Hematopoietic multipotent progenitor cell treated with erythropoietin and hydrocortisone succinate and interleukin-3 and kit ligand, for 4 days (in vitro differentiated cells): ENCODE results near the gene DNM1L.
"Not testable (repeated sequence)": the region's sequence is repeated elsewhere in the genome, so short reads cannot be mapped to it uniquely, and the experiment has no call there.

ENCODE experiments used
- DNase-seq: peaks from one replicate; pipeline ENCODE4 v3.0.0-alpha.2; 2015

The DNM1L gene

GRCh38 chr12:32698285-32698684, 19.2 kb downstream of the DNM1L start:
- no peak for DNase-seq

GRCh38 chr12:32699437-32699836, 20.3 kb downstream of the DNM1L start:
- not testable (repeated sequence) for DNase-seq

- peak; percentile 20 for DNase-seq
Measured at GRCh38 chr12:32702473-32702872, 23.4 kb downstream of the DNM1L start.

GRCh38 chr12:32702946-32703345, 23.8 kb downstream of the DNM1L start:
- DNase-seq: peak; percentile 38

- DNase-seq: no peak
Measured at GRCh38 chr12:32705783-32706182, 26.7 kb downstream of the DNM1L start.

- DNase-seq: peak; percentile 7
Measured at GRCh38 chr12:32706335-32707024, 27.4 kb downstream of the DNM1L start.

GRCh38 chr12:32708926-32709325, 29.8 kb downstream of the DNM1L start:
- no peak for DNase-seq

GRCh38 chr12:32714772-32715171, 35.7 kb downstream of the DNM1L start:
- DNase-seq: no peak

GRCh38 chr12:32718926-32719325, 39.8 kb downstream of the DNM1L start:
- no peak for DNase-seq

- not testable (repeated sequence) for DNase-seq
Measured at GRCh38 chr12:32725308-32725707, 46.2 kb downstream of the DNM1L start.

GRCh38 chr12:32726286-32726685, 47.2 kb downstream of the DNM1L start:
- DNase-seq: no peak

- DNase-seq: peak; percentile 23
Measured at GRCh38 chr12:32727237-32727636, 48.1 kb downstream of the DNM1L start.

- no peak for DNase-seq
Measured at GRCh38 chr12:32734952-32735351, 55.9 kb downstream of the DNM1L start.

GRCh38 chr12:32736445-32736844, 57.3 kb downstream of the DNM1L start:
- no peak for DNase-seq

- DNase-seq: no peak
Measured at GRCh38 chr12:32737715-32738114, 58.6 kb downstream of the DNM1L start.

- DNase-seq: no peak
Measured at GRCh38 chr12:32739279-32739678, 60.2 kb downstream of the DNM1L start.

GRCh38 chr12:32742133-32742532, 63.0 kb downstream of the DNM1L start:
- no peak for DNase-seq

GRCh38 chr12:32743264-32743663, 64.2 kb downstream of the DNM1L start:
- DNase-seq: no peak

- no peak for DNase-seq
Measured at GRCh38 chr12:32753605-32754004, 74.5 kb downstream of the DNM1L start.

- no peak for DNase-seq
Measured at GRCh38 chr12:32754111-32754510, 75.0 kb downstream of the DNM1L start.

- peak; percentile 89 for DNase-seq
Measured at GRCh38 chr12:32755051-32755653, 76.1 kb downstream of the DNM1L start.

GRCh38 chr12:32755654-32756475, 76.8 kb downstream of the DNM1L start, which contains the start of gene YARS2:
YARS2 (minus strand) TSS chr12:32755897; CDS start chr12:32755874, 23 bp downstream.
- DNase-seq: peak; percentile 99

- DNase-seq: no peak
Measured at GRCh38 chr12:32756476-32757066, 77.5 kb downstream of the DNM1L start.
